CD8-positive, alpha-beta memory T cell (primary cell): ENCODE results near the gene ERRFI1. TPM values are rescaled to one million over a fixed set of nuclear protein-coding genes. Genes with fewer than 3 reads are reported as not detected.

Source experiments
- CTCF ChIA-PET: fragments of 350-600 bp; sonication (Branson Sonifier 250); formaldehyde crosslinking; loops from one replicate; lab custom pipeline; 2021; ENCODE audit warnings: antibody characterized with exemption; lab: Charles Lee
- POLR2A ChIA-PET: fragments of 350-600 bp; sonication (Branson Sonifier 250); formaldehyde crosslinking; loops from one replicate; lab custom pipeline; 2021; ENCODE audit warnings: antibody characterized with exemption; lab: Charles Lee
- DNase-seq, 5 donors: peaks; one replicate each; pipeline versions ENCODE4 v3.0.0 to v3.0.0-alpha.2; 2020 to 2022; ENCODE audit warnings: mixed read lengths in 1 of 5
- H3K27ac ChIP-seq: one replicate; pipeline ENCODE4 v1.7.0; 2013; ENCODE audit warnings: low read depth, mild to moderate bottlenecking, low read length, moderate library complexity
- H3K27me3 ChIP-seq: 2 replicates; pipeline ENCODE4 v1.7.0; 2013; ENCODE audit warnings: low read length, mild to moderate bottlenecking; ENCODE audit not compliant: insufficient read depth, poor library complexity, severe bottlenecking
- H3K36me3 ChIP-seq: 2 replicates; pipeline ENCODE4 v1.7.0; 2013; ENCODE audit warnings: mild to moderate bottlenecking, low read length, moderate library complexity; ENCODE audit not compliant: insufficient read depth
- H3K4me1 ChIP-seq: 2 replicates; pipeline ENCODE4 v1.7.0; 2013; ENCODE audit warnings: mild to moderate bottlenecking, low read length, moderate library complexity; ENCODE audit not compliant: insufficient read depth
- H3K4me3 ChIP-seq: 2 replicates; pipeline ENCODE4 v1.7.0; 2013; ENCODE audit warnings: mild to moderate bottlenecking, low read length
- H3K9me3 ChIP-seq: 2 replicates; pipeline ENCODE4 v1.7.0; 2013; ENCODE audit warnings: mild to moderate bottlenecking, low read length
- H3K27ac Mint-ChIP-seq, 8 donors: one replicate each; pipeline ENCODE4 v1.8.0; 2020 to 2021; ENCODE audit warnings: mixed read lengths in 8 of 8, mild to moderate bottlenecking in 6 of 8, inconsistent platforms in 3 of 8, moderate library complexity in 3 of 8
- H3K27me3 Mint-ChIP-seq, 2 donors: one replicate each; pipeline ENCODE4 v1.8.0; 2020 to 2021; ENCODE audit warnings: mixed read lengths in 2 of 2, mild to moderate bottlenecking in 1 of 2, moderate library complexity in 1 of 2
- H3K36me3 Mint-ChIP-seq, 3 donors: one replicate each; pipeline ENCODE4 v1.8.0; 2020 to 2021; ENCODE audit warnings: mixed read lengths in 3 of 3, inconsistent platforms in 1 of 3, mild to moderate bottlenecking in 1 of 3
- H3K4me1 Mint-ChIP-seq, 3 donors: one replicate each; pipeline ENCODE4 v1.8.0; 2020 to 2021; ENCODE audit warnings: mixed read lengths in 3 of 3, inconsistent platforms in 1 of 3, mild to moderate bottlenecking in 1 of 3
- H3K4me3 Mint-ChIP-seq, 7 donors: one replicate each; pipeline ENCODE4 v1.8.0; 2020 to 2021; ENCODE audit warnings: mixed read lengths in 7 of 7, mild to moderate bottlenecking in 6 of 7, moderate library complexity in 4 of 7, inconsistent platforms in 2 of 7
- H3K9me3 Mint-ChIP-seq, 5 donors: one replicate each; pipeline ENCODE4 v1.8.0; 2020 to 2022; ENCODE audit warnings: mixed read lengths in 5 of 5, mild to moderate bottlenecking in 3 of 5, moderate library complexity in 2 of 5, inconsistent platforms in 1 of 5
- polyA plus RNA-seq: library from polyadenylated mRNA; unstranded; fragments of 300-500 nt; fragmentation: Illumina TruSeq; gene quantifications from one replicate; pipeline ENCODE4 v1.2.3, GENCODE V29; 2021
- total RNA-seq, 2 experiments: library from RNA; stranded (reverse); gene quantifications; one replicate each; pipeline ENCODE4 v1.2.3, GENCODE V29; 2021

Gene ERRFI1
- total and polyA plus RNA-seq, 3 experiments from 2014 or later = 1.1 to 3.8 (median 3.5) TPM

GRCh38 chr1:8002921-8003320 lies 23.2 kb downstream of the ERRFI1 start:
- H3K4me1 Mint-ChIP-seq = no peaks in the 10 kb centered on the region
- no peaks in the 10 kb centered on the region for H3K27me3 ChIP-seq
- H3K36me3 Mint-ChIP-seq = peaks cover 9 to 16% (median 10%) of the 10 kb centered on the region in 3 donors
- no peaks in the 10 kb centered on the region for H3K9me3 Mint-ChIP-seq
- ChIA-PET CTCF (no interaction called here), POLR2A (no interaction called here)
- H3K4me3 Mint-ChIP-seq = no peak overlapping the region
- no peak for DNase-seq
- no peaks in the 10 kb centered on the region for H3K4me1 ChIP-seq
- H3K36me3 ChIP-seq = no peaks in the 10 kb centered on the region
- no peaks in the 10 kb centered on the region for H3K9me3 ChIP-seq
- no peak overlapping the region for H3K27ac ChIP-seq
- no peak overlapping the region for H3K27ac Mint-ChIP-seq
- no peaks in the 10 kb centered on the region for H3K27me3 Mint-ChIP-seq
- H3K4me3 ChIP-seq = no peak overlapping the region

GRCh38 chr1:8002329-8002910 lies 23.7 kb downstream of the ERRFI1 start:
- Histone ChIP-seq H3K36me3 (no peaks in the 10 kb centered on the region), H3K27me3 (no peaks in the 10 kb centered on the region), H3K4me3 (no peak overlapping the region), H3K4me1 (no peaks in the 10 kb centered on the region), H3K9me3 (no peaks in the 10 kb centered on the region), H3K27ac (no peak overlapping the region)
- Mint-ChIP-seq H3K27ac (peak overlapping the region in 1 of 8 donors; percentile 3), H3K27me3 (no peaks in the 10 kb centered on the region), H3K4me3 (no peak overlapping the region), H3K4me1 (no peaks in the 10 kb centered on the region), H3K9me3 (no peaks in the 10 kb centered on the region), H3K36me3 (peaks cover 9 to 16% (median 12%) of the 10 kb centered on the region in 3 donors)
- ChIA-PET CTCF (no interaction called here), POLR2A (no interaction called here)
- no peak for DNase-seq

- POLR2A ChIA-PET = no interaction called here
- H3K4me3 ChIP-seq = no peak overlapping the region
- Mint-ChIP-seq H3K9me3 (peaks cover 0 to 1% (median 0%) of the 10 kb centered on the region in 5 donors), H3K27ac (no peak overlapping the region), H3K27me3 (no peaks in the 10 kb centered on the region), H3K36me3 (peaks cover 2 to 11% (median 4%) of the 10 kb centered on the region in 3 donors), H3K4me1 (peaks cover 0 to 2% (median 2%) of the 10 kb centered on the region in 3 donors), H3K4me3 (no peak overlapping the region)
- no peaks in the 10 kb centered on the region for H3K36me3 ChIP-seq
- H3K9me3 ChIP-seq = no peaks in the 10 kb centered on the region
- DNase-seq = no peak
- CTCF ChIA-PET = no interaction called here
- no peaks in the 10 kb centered on the region for H3K27me3 ChIP-seq
- H3K4me1 ChIP-seq = no peaks in the 10 kb centered on the region
- no peak overlapping the region for H3K27ac ChIP-seq
Measured at GRCh38 chr1:7995437-7995836, 30.7 kb downstream of the ERRFI1 start.

- no peak overlapping the region for H3K27ac Mint-ChIP-seq
- no peak for DNase-seq
Measured at GRCh38 chr1:7994827-7995226, 31.3 kb downstream of the ERRFI1 start.

GRCh38 chr1:7993593-7994479 lies 32.3 kb downstream of the ERRFI1 start:
- Mint-ChIP-seq H3K36me3 (peaks cover 8 to 20% (median 11%) of the 10 kb centered on the region in 3 donors), H3K9me3 (peaks cover 0 to 2% (median 0%) of the 10 kb centered on the region in 5 donors), H3K4me1 (peaks cover 0 to 9% (median 2%) of the 10 kb centered on the region in 3 donors), H3K4me3 (no peak overlapping the region), H3K27ac (peak overlapping the region in 2 of 8 donors; percentile 9 to 40), H3K27me3 (no peaks in the 10 kb centered on the region)
- CTCF ChIA-PET = no interaction called here
- POLR2A ChIA-PET = no interaction called here
- Histone ChIP-seq H3K9me3 (no peaks in the 10 kb centered on the region), H3K4me1 (no peaks in the 10 kb centered on the region), H3K27ac (no peak overlapping the region), H3K4me3 (no peak overlapping the region), H3K36me3 (no peaks in the 10 kb centered on the region), H3K27me3 (no peaks in the 10 kb centered on the region)
- no peak for DNase-seq

More at GRCh38 chr1:7994827-7995226, 31.3 kb downstream of the ERRFI1 start:
- H3K27me3 ChIP-seq = no peaks in the 10 kb centered on the region
- no peaks in the 10 kb centered on the region for H3K9me3 ChIP-seq
- no peaks in the 10 kb centered on the region for H3K36me3 ChIP-seq
- H3K4me3 ChIP-seq = no peak overlapping the region
- Mint-ChIP-seq H3K4me3 (no peak overlapping the region), H3K36me3 (peaks cover 8 to 15% (median 9%) of the 10 kb centered on the region in 3 donors), H3K4me1 (peaks cover 0 to 8% (median 2%) of the 10 kb centered on the region in 3 donors), H3K27me3 (no peaks in the 10 kb centered on the region), H3K9me3 (peaks cover 0 to 2% (median 0%) of the 10 kb centered on the region in 5 donors)
- ChIA-PET CTCF (no interaction called here), POLR2A (no interaction called here)
- no peak overlapping the region for H3K27ac ChIP-seq
- H3K4me1 ChIP-seq = no peaks in the 10 kb centered on the region

- POLR2A ChIA-PET = no interaction called here
- Mint-ChIP-seq H3K27ac (no peak overlapping the region), H3K4me1 (peaks cover 0 to 9% (median 2%) of the 10 kb centered on the region in 3 donors)
Measured at GRCh38 chr1:7992885-7993284, 33.2 kb downstream of the ERRFI1 start.

GRCh38 chr1:7991504-7992440 lies 34.3 kb downstream of the ERRFI1 start:
- H3K9me3 ChIP-seq = no peaks in the 10 kb centered on the region
- Mint-ChIP-seq H3K4me1 (peaks cover 0 to 9% (median 2%) of the 10 kb centered on the region in 3 donors), H3K9me3 (peaks cover 0 to 2% (median 0%) of the 10 kb centered on the region in 5 donors), H3K27me3 (no peaks in the 10 kb centered on the region), H3K36me3 (peaks cover 8 to 32% (median 8%) of the 10 kb centered on the region in 3 donors), H3K4me3 (no peak overlapping the region), H3K27ac (peak overlapping the region in 1 of 8 donors; percentile 64)
- H3K27ac ChIP-seq = no peak overlapping the region
- DNase-seq = no peak
- no peaks in the 10 kb centered on the region for H3K4me1 ChIP-seq
- no peaks in the 10 kb centered on the region for H3K27me3 ChIP-seq
- no peaks in the 10 kb centered on the region for H3K36me3 ChIP-seq
- no peak overlapping the region for H3K4me3 ChIP-seq
- CTCF ChIA-PET = interaction anchor here (1.0 kb wide), 1 partner anchor 9 kb away, joined by 3 read pairs; no protein-coding TSS in a partner anchor
- POLR2A ChIA-PET = interaction anchor here (0.7 kb wide), 1 partner anchor 287 kb away, joined by 8 read pairs; no protein-coding TSS in a partner anchor

More at GRCh38 chr1:7992885-7993284, 33.2 kb downstream of the ERRFI1 start:
- Mint-ChIP-seq H3K27me3 (no peaks in the 10 kb centered on the region), H3K36me3 (peaks cover 8 to 26% (median 10%) of the 10 kb centered on the region in 3 donors), H3K9me3 (peaks cover 0 to 2% (median 0%) of the 10 kb centered on the region in 5 donors), H3K4me3 (no peak overlapping the region)
- CTCF ChIA-PET = no interaction called here
- Histone ChIP-seq H3K9me3 (no peaks in the 10 kb centered on the region), H3K36me3 (no peaks in the 10 kb centered on the region), H3K4me3 (no peak overlapping the region), H3K27me3 (no peaks in the 10 kb centered on the region), H3K4me1 (no peaks in the 10 kb centered on the region), H3K27ac (no peak overlapping the region)
- no peak for DNase-seq
